AG04449 (cell line): ENCODE data around the gene NOP9.

Experiments used
- CTCF ChIA-PET: fragments of 350-600 bp; formaldehyde crosslinking; extraction: SDS; loops from one replicate; lab custom pipeline; 2021; ENCODE audit warnings: antibody characterized with exemption; lab: Yijun Ruan, JAX
- POLR2A ChIA-PET: fragments of 400-600, 350-600 bp; formaldehyde crosslinking; extraction: SDS; loops from one replicate; lab custom pipeline; 2020; ENCODE audit warnings: antibody characterized with exemption, inconsistent platforms; lab: Yijun Ruan, JAX
- DNase-seq: peaks from one replicate; pipeline ENCODE4 v3.0.0-alpha.2; 2010; ENCODE audit warnings: low read depth, low spot score
- H3K4me3 ChIP-seq: 2 replicates; pipeline ENCODE4 v1.5.1; 2011; ENCODE audit warnings: low read depth, mild to moderate bottlenecking, control low read depth, low read length
- CTCF ChIP-seq: IDR thresholded peaks from one replicate; pipeline ENCODE4 v1.5.1; 2011; ENCODE audit warnings: mild to moderate bottlenecking, moderate library complexity, low read length, control low read depth, inconsistent platforms; ENCODE audit not compliant: insufficient read depth; ENCODE audit errors: missing control alignments

Gene NOP9

GRCh38 chr14:24310265-24310645 lies 10.6 kb downstream of the NOP9 start:
- no peak overlapping the region; the same call in 1 of the 2 replicates for H3K4me3 ChIP-seq
- CTCF ChIA-PET = interaction anchor here (0.7 to 37.5 kb wide), 13 partner anchors 6 to 174 kb away, joined by 3 to 688 read pairs (median 3); partner anchors contain the start of genes ADCY4, CBLN3, CIDEB and DHRS1
- POLR2A ChIA-PET = no interaction called here
- DNase-seq = no peak
- no peak for TF ChIP-seq CTCF

DNA sequence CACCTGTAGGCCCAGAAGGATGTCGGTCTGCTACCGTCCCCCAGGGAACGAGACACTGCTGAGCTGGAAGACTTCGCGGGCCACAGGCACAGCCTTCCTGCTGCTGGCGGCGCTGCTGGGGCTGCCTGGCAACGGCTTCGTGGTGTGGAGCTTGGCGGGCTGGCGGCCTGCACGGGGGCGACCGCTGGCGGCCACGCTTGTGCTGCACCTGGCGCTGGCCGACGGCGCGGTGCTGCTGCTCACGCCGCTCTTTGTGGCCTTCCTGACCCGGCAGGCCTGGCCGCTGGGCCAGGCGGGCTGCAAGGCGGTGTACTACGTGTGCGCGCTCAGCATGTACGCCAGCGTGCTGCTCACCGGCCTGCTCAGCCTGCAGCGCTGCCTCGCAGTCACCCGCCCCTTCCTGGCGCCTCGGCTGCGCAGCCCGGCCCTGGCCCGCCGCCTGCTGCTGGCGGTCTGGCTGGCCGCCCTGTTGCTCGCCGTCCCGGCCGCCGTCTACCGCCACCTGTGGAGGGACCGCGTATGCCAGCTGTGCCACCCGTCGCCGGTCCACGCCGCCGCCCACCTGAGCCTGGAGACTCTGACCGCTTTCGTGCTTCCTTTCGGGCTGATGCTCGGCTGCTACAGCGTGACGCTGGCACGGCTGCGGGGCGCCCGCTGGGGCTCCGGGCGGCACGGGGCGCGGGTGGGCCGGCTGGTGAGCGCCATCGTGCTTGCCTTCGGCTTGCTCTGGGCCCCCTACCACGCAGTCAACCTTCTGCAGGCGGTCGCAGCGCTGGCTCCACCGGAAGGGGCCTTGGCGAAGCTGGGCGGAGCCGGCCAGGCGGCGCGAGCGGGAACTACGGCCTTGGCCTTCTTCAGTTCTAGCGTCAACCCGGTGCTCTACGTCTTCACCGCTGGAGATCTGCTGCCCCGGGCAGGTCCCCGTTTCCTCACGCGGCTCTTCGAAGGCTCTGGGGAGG lies 11.3 kb downstream of the NOP9 start, which contains the start of gene LTB4R:
LTB4R (plus strand) TSS at position 857 of the 959 bp plus-strand sequence. CDS start 4,150 bp downstream, outside the sequence.
- no peak for DNase-seq
- peak within 1 kb of the TSS; percentile 33 for H3K4me3 ChIP-seq

GRCh38 chr14:24311837-24312615 lies 12.4 kb downstream of the NOP9 start:
- CTCF ChIA-PET = interaction anchor here (8.7 to 37.5 kb wide), 4 partner anchors 8 to 121 kb away, joined by 118 to 688 read pairs (median 534); partner anchors contain the start of genes ADCY4, CBLN3, CIDEB and DHRS1
- POLR2A ChIA-PET = interaction anchor here (1.1 kb wide), 1 partner anchor 118 kb away, joined by 4 read pairs; no protein-coding TSS in a partner anchor

More for the DNA sequence above, 11.3 kb downstream of the NOP9 start, which contains the start of gene LTB4R:
- peak; percentile 48 for TF ChIP-seq CTCF
- POLR2A ChIA-PET = interaction anchor here (1.1 kb wide), 1 partner anchor 119 kb away, joined by 4 read pairs; no protein-coding TSS in a partner anchor
- CTCF ChIA-PET = interaction anchor here (0.7 to 37.5 kb wide), 12 partner anchors 6 to 175 kb away, joined by 3 to 688 read pairs (median 4); partner anchors contain the start of genes ADCY4, CBLN3, CIDEB and DHRS1

GRCh38 chr14:24312736-24313507 lies 13.3 kb downstream of the NOP9 start:
- no peak overlapping the region for H3K4me3 ChIP-seq
- ChIA-PET POLR2A (interaction anchor here (1.0 kb wide), 1 partner anchor 71 kb away, joined by 3 read pairs; the partner anchor contains the start of gene TINF2), CTCF (interaction anchor here (8.7 to 37.5 kb wide), 4 partner anchors 8 to 120 kb away, joined by 118 to 688 read pairs (median 534); partner anchors contain the start of genes ADCY4, CBLN3, CIDEB and DHRS1)
- no peak for TF ChIP-seq CTCF
- no peak for DNase-seq

More at GRCh38 chr14:24311837-24312615, 12.4 kb downstream of the NOP9 start:
- no peak for DNase-seq
- no peak for TF ChIP-seq CTCF
- no peak overlapping the region for H3K4me3 ChIP-seq

DNA sequence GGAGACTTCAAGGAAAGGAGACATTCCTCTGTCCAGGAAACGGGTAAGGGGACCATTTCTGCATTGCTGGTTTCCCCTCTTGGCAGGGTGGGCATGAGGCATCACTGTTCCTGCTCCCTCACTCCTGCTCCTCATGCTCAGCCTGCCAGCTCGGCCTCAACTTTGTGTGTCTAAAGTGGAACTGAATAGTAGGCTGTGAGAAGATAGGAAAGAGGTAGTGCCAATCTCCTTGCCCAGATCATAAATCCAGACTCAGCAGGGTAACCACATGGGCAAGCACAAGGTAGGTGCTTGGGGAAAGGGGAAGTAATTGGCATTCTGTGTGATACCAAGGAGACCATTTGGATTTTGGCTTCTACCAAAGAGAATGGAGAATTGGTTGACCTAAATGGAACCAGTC lies 14.3 kb downstream of the NOP9 start:
- no peak for DNase-seq
- no peak for TF ChIP-seq CTCF
- ChIA-PET CTCF (interaction anchor here (18.8 to 37.5 kb wide), 3 partner anchors 9 to 119 kb away, joined by 380 to 688 read pairs (median 688); partner anchors contain the start of genes ADCY4, CBLN3, CIDEB and DHRS1), POLR2A (interaction anchor here (1.0 kb wide), 1 partner anchor 72 kb away, joined by 3 read pairs; the partner anchor contains the start of gene TINF2)
- H3K4me3 ChIP-seq = no peak overlapping the region
